ENCODE measurements around the gene IAH1.

Gene IAH1

GRCh38 chr2:9462886-9463697 lies 11.3 kb upstream of the IAH1 start:
- H3K27ac Mint-ChIP-seq: no peak overlapping the region
- no peaks in the 10 kb centered on the region for H3K27me3 Mint-ChIP-seq
- H3K9me3 Mint-ChIP-seq (ENCODE audit: low read depth): no peaks in the 10 kb centered on the region
- no peak overlapping the region for H3K4me3 Mint-ChIP-seq
- H3K4me1 Mint-ChIP-seq (ENCODE audit: low read depth): no peaks in the 10 kb centered on the region
- peaks cover 4% of the 10 kb centered on the region for H3K36me3 Mint-ChIP-seq

GRCh38 chr2:9463698-9464034 lies 10.7 kb upstream of the IAH1 start:
- Mint-ChIP-seq H3K4me3 (no peak overlapping the region), H3K4me1 (ENCODE audit: low read depth) (no peaks in the 10 kb centered on the region), H3K27ac (no peak overlapping the region), H3K27me3 (no peaks in the 10 kb centered on the region), H3K36me3 (peaks cover 4% of the 10 kb centered on the region), H3K9me3 (ENCODE audit: low read depth) (no peaks in the 10 kb centered on the region)

- H3K4me3 Mint-ChIP-seq: no peak overlapping the region
- peaks cover 4% of the 10 kb centered on the region for H3K36me3 Mint-ChIP-seq
- H3K27me3 Mint-ChIP-seq: no peaks in the 10 kb centered on the region
- H3K27ac Mint-ChIP-seq: no peak overlapping the region
- H3K4me1 Mint-ChIP-seq (ENCODE audit: low read depth): no peaks in the 10 kb centered on the region
- H3K9me3 Mint-ChIP-seq (ENCODE audit: low read depth): no peaks in the 10 kb centered on the region
Measured at GRCh38 chr2:9465170-9465569, 9.2 kb upstream of the IAH1 start.

GRCh38 chr2:9466147-9466683 lies 8.1 kb upstream of the IAH1 start:
- Mint-ChIP-seq H3K36me3 (peaks cover 4% of the 10 kb centered on the region), H3K9me3 (ENCODE audit: low read depth) (no peaks in the 10 kb centered on the region), H3K4me3 (no peak overlapping the region), H3K27ac (no peak overlapping the region), H3K27me3 (no peaks in the 10 kb centered on the region), H3K4me1 (ENCODE audit: low read depth) (no peaks in the 10 kb centered on the region)

GRCh38 chr2:9467687-9468086 lies 6.7 kb upstream of the IAH1 start:
- no peak overlapping the region for H3K27ac Mint-ChIP-seq
- H3K27me3 Mint-ChIP-seq: no peaks in the 10 kb centered on the region
- peaks cover 6% of the 10 kb centered on the region for H3K36me3 Mint-ChIP-seq
- no peaks in the 10 kb centered on the region for H3K4me1 Mint-ChIP-seq (ENCODE audit: low read depth)
- no peak overlapping the region for H3K4me3 Mint-ChIP-seq
- no peaks in the 10 kb centered on the region for H3K9me3 Mint-ChIP-seq (ENCODE audit: low read depth)

- H3K27me3 Mint-ChIP-seq: no peaks in the 10 kb centered on the region
Measured at GRCh38 chr2:9471206-9471605, 3.1 kb upstream of the IAH1 start.

GRCh38 chr2:9472511-9472910 lies 1.8 kb upstream of the IAH1 start:
- Mint-ChIP-seq H3K27me3 (no peaks in the 10 kb centered on the region), H3K36me3 (peaks cover 13% of the 10 kb centered on the region), H3K9me3 (ENCODE audit: low read depth) (no peaks in the 10 kb centered on the region), H3K4me3 (peak overlapping the region; percentile 83), H3K27ac (peak overlapping the region; percentile 22), H3K4me1 (ENCODE audit: low read depth) (peaks cover 34% of the 10 kb centered on the region)

More at GRCh38 chr2:9471206-9471605, 3.1 kb upstream of the IAH1 start:
- Mint-ChIP-seq H3K36me3 (peaks cover 13% of the 10 kb centered on the region), H3K4me3 (no peak overlapping the region), H3K27ac (no peak overlapping the region), H3K9me3 (ENCODE audit: low read depth) (no peaks in the 10 kb centered on the region), H3K4me1 (ENCODE audit: low read depth) (peaks cover 21% of the 10 kb centered on the region)

GRCh38 chr2:9473308-9473984 lies 905 bp upstream of the IAH1 start:
- peaks cover 43% of the 10 kb centered on the region for H3K4me1 Mint-ChIP-seq (ENCODE audit: low read depth)
- peak overlapping the region; percentile 83 for H3K4me3 Mint-ChIP-seq
- H3K36me3 Mint-ChIP-seq: peaks cover 13% of the 10 kb centered on the region
- no peaks in the 10 kb centered on the region for H3K9me3 Mint-ChIP-seq (ENCODE audit: low read depth)
- H3K27ac Mint-ChIP-seq: peak overlapping the region; percentile 82
- H3K27me3 Mint-ChIP-seq: no peaks in the 10 kb centered on the region

- H3K4me3 Mint-ChIP-seq: peak overlapping the region; percentile 83
- H3K27me3 Mint-ChIP-seq: no peaks in the 10 kb centered on the region
- H3K4me1 Mint-ChIP-seq (ENCODE audit: low read depth): peaks cover 45% of the 10 kb centered on the region
- peak overlapping the region; percentile 82 for H3K27ac Mint-ChIP-seq
- H3K36me3 Mint-ChIP-seq: peaks cover 13% of the 10 kb centered on the region
- no peaks in the 10 kb centered on the region for H3K9me3 Mint-ChIP-seq (ENCODE audit: low read depth)
Measured at GRCh38 chr2:9473985-9474360, 378 bp upstream of the IAH1 start.

- no peak overlapping the region for H3K4me3 Mint-ChIP-seq
- no peak overlapping the region for H3K27ac Mint-ChIP-seq
- H3K36me3 Mint-ChIP-seq: peaks cover 8% of the 10 kb centered on the region
- H3K27me3 Mint-ChIP-seq: no peaks in the 10 kb centered on the region
- no peaks in the 10 kb centered on the region for H3K9me3 Mint-ChIP-seq (ENCODE audit: low read depth)
- peaks cover 62% of the 10 kb centered on the region for H3K4me1 Mint-ChIP-seq (ENCODE audit: low read depth)
Measured at GRCh38 chr2:9477914-9478313, 3.6 kb downstream of the IAH1 start.

GRCh38 chr2:9478526-9478925 lies 4.2 kb downstream of the IAH1 start:
- Mint-ChIP-seq H3K9me3 (ENCODE audit: low read depth) (no peaks in the 10 kb centered on the region), H3K4me3 (no peak overlapping the region), H3K27me3 (no peaks in the 10 kb centered on the region), H3K27ac (peak overlapping the region; percentile 59), H3K4me1 (ENCODE audit: low read depth) (peaks cover 55% of the 10 kb centered on the region), H3K36me3 (peaks cover 5% of the 10 kb centered on the region)

- peaks cover 6% of the 10 kb centered on the region for H3K36me3 Mint-ChIP-seq
- H3K27me3 Mint-ChIP-seq: no peaks in the 10 kb centered on the region
- no peak overlapping the region for H3K4me3 Mint-ChIP-seq
- peak overlapping the region; percentile 13 for H3K27ac Mint-ChIP-seq
- peaks cover 51% of the 10 kb centered on the region for H3K4me1 Mint-ChIP-seq (ENCODE audit: low read depth)
- H3K9me3 Mint-ChIP-seq (ENCODE audit: low read depth): no peaks in the 10 kb centered on the region
Measured at GRCh38 chr2:9480157-9480556, 5.8 kb downstream of the IAH1 start.

GRCh38 chr2:9483107-9483506 lies 8.8 kb downstream of the IAH1 start:
- no peak overlapping the region for H3K27ac Mint-ChIP-seq
- no peak overlapping the region for H3K4me3 Mint-ChIP-seq
- peaks cover 6% of the 10 kb centered on the region for H3K36me3 Mint-ChIP-seq
- peaks cover 24% of the 10 kb centered on the region for H3K4me1 Mint-ChIP-seq (ENCODE audit: low read depth)
- no peaks in the 10 kb centered on the region for H3K27me3 Mint-ChIP-seq
- no peaks in the 10 kb centered on the region for H3K9me3 Mint-ChIP-seq (ENCODE audit: low read depth)

GRCh38 chr2:9484533-9484932 lies 10.2 kb downstream of the IAH1 start:
- H3K9me3 Mint-ChIP-seq (ENCODE audit: low read depth): no peaks in the 10 kb centered on the region
- peaks cover 6% of the 10 kb centered on the region for H3K36me3 Mint-ChIP-seq
- peaks cover 23% of the 10 kb centered on the region for H3K4me1 Mint-ChIP-seq (ENCODE audit: low read depth)
- no peaks in the 10 kb centered on the region for H3K27me3 Mint-ChIP-seq
- no peak overlapping the region for H3K27ac Mint-ChIP-seq
- H3K4me3 Mint-ChIP-seq: no peak overlapping the region
